IMR-90 (cell line): ENCODE results near the gene SLC35D1. TPM values are rescaled to one million over a fixed set of nuclear protein-coding genes. Genes with fewer than 3 reads are reported as not detected.

Experiments
- ATAC-seq: fragments of 200-7000 bp; cut with Tn5 transposase; 2 replicates; pipeline ENCODE4 v1.9.1; 2020; ENCODE audit warnings: low read depth, mild to moderate bottlenecking, moderate library complexity
- BruUV-seq: library from RNA; stranded (reverse); fragments of 400-500 nt; replicated peaks from 2 replicates; lab custom pipeline; 2021; lab: Mats Ljungman, UMichigan
- CTCF ChIA-PET: fragments of 300-600 bp; formaldehyde crosslinking; extraction: SDS; loops from one replicate; lab custom pipeline; 2021; ENCODE audit warnings: antibody characterized with exemption; lab: Yijun Ruan, JAX
- POLR2A ChIA-PET: fragments of 300-600 bp; sonication (Branson Sonifier 250); formaldehyde crosslinking; loops from one replicate; lab custom pipeline; 2022; ENCODE audit warnings: antibody characterized with exemption; ENCODE audit not compliant: unreplicated experiment; lab: Charles Lee
- DNase-seq: peaks from one replicate; pipeline ENCODE4 v3.0.0; 2013
- H2AFZ ChIP-seq: replicated peaks from 2 replicates; pipeline ENCODE3; 2013; ENCODE audit warnings: low read length, mild to moderate bottlenecking; ENCODE audit not compliant: poor library complexity
- H2AK5ac ChIP-seq: 2 replicates; pipeline ENCODE4 v1.6.1; 2013; ENCODE audit warnings: low read depth, low read length, inconsistent platforms
- H2AK9ac ChIP-seq: replicated peaks from 2 replicates; pipeline ENCODE3; 2013; ENCODE audit warnings: mild to moderate bottlenecking, low read depth, low read length, moderate library complexity; ENCODE audit not compliant: poor library complexity
- H2BK120ac ChIP-seq: 2 replicates; pipeline ENCODE4 v1.6.1; 2013; ENCODE audit warnings: low read depth, low read length, inconsistent platforms
- H2BK15ac ChIP-seq: 3 replicates; pipeline ENCODE4 v1.6.1; 2013; ENCODE audit warnings: low read depth, low read length, inconsistent platforms
- H2BK20ac ChIP-seq: 2 replicates; pipeline ENCODE4 v1.6.1; 2013; ENCODE audit warnings: low read depth, mild to moderate bottlenecking, inconsistent platforms, low read length, moderate library complexity
- H2BK5ac ChIP-seq: 2 replicates; pipeline ENCODE4 v1.6.1; 2013; ENCODE audit warnings: mild to moderate bottlenecking, low read depth, low read length, inconsistent platforms; ENCODE audit not compliant: poor library complexity, severe bottlenecking
- H3K14ac ChIP-seq: replicated peaks from 2 replicates; pipeline ENCODE4 v1.6.1; 2013; ENCODE audit warnings: low read depth, low read length, inconsistent platforms
- H3K18ac ChIP-seq: 2 replicates; pipeline ENCODE4 v1.6.1; 2013; ENCODE audit warnings: low read depth, low read length, control low read depth
- H3K23ac ChIP-seq: 2 replicates; pipeline ENCODE4 v1.6.1; 2013; ENCODE audit warnings: low read depth, low read length, inconsistent platforms
- H3K27ac ChIP-seq: 2 replicates; pipeline ENCODE4 v1.5.1; 2013; ENCODE audit warnings: mild to moderate bottlenecking, control low read depth, low read length; ENCODE audit not compliant: insufficient read depth
- H3K27me3 ChIP-seq: 2 replicates; pipeline ENCODE4 v1.6.1; 2013; ENCODE audit warnings: low read length; ENCODE audit not compliant: control insufficient read depth, insufficient read depth
- H3K36me3 ChIP-seq: 2 replicates; pipeline ENCODE4 v1.6.1; 2013; ENCODE audit warnings: low read length, mixed read lengths; ENCODE audit not compliant: control insufficient read depth, insufficient read depth
- H3K4ac ChIP-seq: 2 replicates; pipeline ENCODE4 v1.6.1; 2013; ENCODE audit warnings: low read depth, low read length, inconsistent platforms
- H3K4me1 ChIP-seq: 2 replicates; pipeline ENCODE4 v1.6.1; 2013; ENCODE audit warnings: low read length, mixed read lengths; ENCODE audit not compliant: control insufficient read depth, insufficient read depth
- H3K4me2 ChIP-seq: 2 replicates; pipeline ENCODE4 v1.6.1; 2013; ENCODE audit warnings: low read depth, mild to moderate bottlenecking, control low read depth, low read length, moderate library complexity
- H3K4me3 ChIP-seq: 2 replicates; pipeline ENCODE4 v1.5.1; 2013; ENCODE audit warnings: low read depth, mild to moderate bottlenecking, control low read depth, low read length, moderate library complexity; ENCODE audit not compliant: insufficient read depth
- H3K56ac ChIP-seq: 2 replicates; pipeline ENCODE4 v1.6.1; 2013; ENCODE audit warnings: low read length, inconsistent platforms; ENCODE audit not compliant: insufficient read depth; ENCODE audit errors: extremely low read depth
- H3K79me1 ChIP-seq, 2 experiments: 2 replicates each; pipeline ENCODE4 v1.6.1; 2013; ENCODE audit warnings: low read length in 2 of 2, inconsistent platforms in 1 of 2, low read depth in 1 of 2
- H3K9ac ChIP-seq: 2 replicates; pipeline ENCODE4 v1.6.1; 2013; ENCODE audit warnings: low read depth, low read length, control low read depth
- H3K9me1 ChIP-seq: 2 replicates; pipeline ENCODE4 v1.6.1; 2013; ENCODE audit warnings: low read length, inconsistent platforms; ENCODE audit not compliant: insufficient read depth
- H3K9me3 ChIP-seq: 2 replicates; pipeline ENCODE4 v1.6.1; 2013; ENCODE audit warnings: low read length; ENCODE audit not compliant: control insufficient read depth, insufficient read depth
- H4K20me1 ChIP-seq: 2 replicates; pipeline ENCODE4 v1.6.1; 2013; ENCODE audit warnings: low read length, inconsistent platforms; ENCODE audit not compliant: insufficient read depth
- H4K5ac ChIP-seq: 2 replicates; pipeline ENCODE4 v1.6.1; 2013; ENCODE audit warnings: mild to moderate bottlenecking, low read depth, low read length, control low read depth
- H4K8ac ChIP-seq, 2 experiments: 2 replicates each; pipeline ENCODE4 v1.6.1; 2013; ENCODE audit warnings: low read depth in 2 of 2, low read length in 2 of 2, control low read depth in 1 of 2, inconsistent platforms in 1 of 2
- H4K91ac ChIP-seq: 2 replicates; pipeline ENCODE4 v1.6.1; 2013; ENCODE audit warnings: low read depth, low read length, inconsistent platforms; ENCODE audit not compliant: insufficient read depth
- ELK1 ChIP-seq: fragments of 150-350 bp; IDR thresholded peaks from 2 replicates; pipeline ENCODE4 v1.6.1; 2016; ENCODE audit warnings: low read depth, mild to moderate bottlenecking, low read length, moderate library complexity, borderline replicate concordance
- MAFK ChIP-seq: IDR thresholded peaks from 2 replicates; pipeline ENCODE4 v1.6.1; 2012; ENCODE audit warnings: low read depth, low read length, improper control_type of control experiment
- RFX5 ChIP-seq: IDR thresholded peaks from 2 replicates; pipeline ENCODE4 v1.8.0; 2012; ENCODE audit warnings: low read depth, mild to moderate bottlenecking, low read length, moderate library complexity
- SMC3 ChIP-seq: fragments of 150-350 bp; IDR thresholded peaks from 2 replicates; pipeline ENCODE4 v1.6.1; 2016; ENCODE audit warnings: low read depth, mild to moderate bottlenecking, antibody characterized with exemption, low read length, moderate library complexity
- USF2 ChIP-seq: fragments of 150-350 bp; IDR thresholded peaks from 2 replicates; pipeline ENCODE4 v1.6.1; 2017; ENCODE audit warnings: mild to moderate bottlenecking, antibody characterized with exemption, low read length, low read depth
- WGBS, 2 experiments: methylation state at CpG; one replicate each; pipeline versions ENCODE4 v1.1.5 to v1.1.7; 2013; ENCODE audit warnings: missing lambda C conversion rate in 2 of 2; ENCODE audit not compliant: insufficient read length in 1 of 2; ENCODE audit errors: extremely low coverage in 2 of 2; 5-methylcytosine and 5-hydroxymethylcytosine counted together
- dilution Hi-C: fragments of 300-500 bp; cut with HindIII; formaldehyde crosslinking; loops from one replicate; pipeline ENCODE4 v1.14.3; 2018; ENCODE audit warnings: low sequenced_read_pairs; ENCODE audit not compliant: unreplicated experiment
- in situ Hi-C: fragments of 300-500 bp; cut with MboI; formaldehyde crosslinking; loops from 3 replicates; pipeline ENCODE4 v1.14.3; 2019; ENCODE audit warnings: low sequenced_read_pairs, inconsistent platforms, mixed read lengths
- intact Hi-C: fragments of 100-400 bp; cut with micrococcal nuclease; formaldehyde crosslinking; loops from 2 replicates; pipeline ENCODE4 v1.10.0; 2022
- polyA plus RNA-seq, 3 experiments: library from polyadenylated mRNA; depleted of rRNA; stranded (reverse); fragments of >200 nt; gene quantifications; 2 replicates each; pipeline ENCODE4 v1.2.3, GENCODE V29; 2012; ENCODE audit warnings: low replicate concordance in 1 of 3
- total RNA-seq: library from RNA; depleted of rRNA; stranded (reverse); fragments of >200 nt; gene quantifications from 2 replicates; pipeline ENCODE4 v1.2.3, GENCODE V29; 2012

Gene SLC35D1
- total and polyA plus RNA-seq, 2 of the 4 experiments (the other 2 are of a cell fraction) = 7.2 to 16.3 TPM

- no peaks in the 10 kb centered on the region for H3K27me3 ChIP-seq
- BruUV-seq = no TSS peak
- H2AK5ac ChIP-seq = peak overlapping the region; percentile 12; the same call in 1 of the 2 replicates
- no peak for DNase-seq
- H3K36me3 ChIP-seq = peaks cover 12% of the 10 kb centered on the region
- H2AK9ac ChIP-seq = no peak overlapping the region
- in situ Hi-C loops (no loop called here), dilution Hi-C loops (no loop called here), intact Hi-C loops (no loop called here)
- H3K4me1 ChIP-seq = peaks cover 14% of the 10 kb centered on the region
- H3K9me1 ChIP-seq = peaks cover 6% of the 10 kb centered on the region; the same call in 1 of the 2 replicates
- H3K9me3 ChIP-seq = no peaks in the 10 kb centered on the region
- H3K56ac ChIP-seq = no peak overlapping the region; the same call in 1 of the 2 replicates
- H3K79me1 ChIP-seq = peaks cover 7 to 10% of the 10 kb centered on the region in 2 experiments
- TF ChIP-seq USF2 (no peak), MAFK (no peak), RFX5 (no peak), SMC3 (no peak), ELK1 (no peak)
- H4K8ac ChIP-seq = peak overlapping the region in 1 of 2 experiments; percentile 43; a peak in 1 of 4 replicates
- H3K18ac ChIP-seq = peak overlapping the region; percentile 66; the same call in 1 of the 2 replicates
- no peak for ATAC-seq
- ChIA-PET CTCF (interaction anchor here (0.5 to 1.2 kb wide), 2 partner anchors 24 to 1387 kb away, joined by 3 to 4 read pairs; no protein-coding TSS in a partner anchor), POLR2A (no interaction called here)
- H4K20me1 ChIP-seq = no peaks in the 10 kb centered on the region
- H3K27ac ChIP-seq = peak overlapping the region; percentile 53; the same call in 1 of the 2 replicates
- peak overlapping the region; percentile 49 for H2BK120ac ChIP-seq
- H2BK20ac ChIP-seq = peak overlapping the region; percentile 2; the same call in 1 of the 2 replicates
- H3K4me3 ChIP-seq = no peak overlapping the region
- H3K14ac ChIP-seq = peak overlapping the region; percentile 78; the same call in 1 of the 2 replicates
- H4K5ac ChIP-seq = peak overlapping the region; percentile 27; the same call in 1 of the 2 replicates
- peak overlapping the region; percentile 47; the same call in 1 of the 2 replicates for H3K4ac ChIP-seq
- no peak overlapping the region for H2AFZ ChIP-seq
- H2BK5ac ChIP-seq = peak overlapping the region; percentile 80
- peak overlapping the region; percentile 74; the same call in 1 of the 2 replicates for H3K4me2 ChIP-seq
- no CpG with 5 or more reads among the region's 2 CpGs for WGBS, 2 experiments
- 0 out of 3 replicates have a peak overlapping the region, but pooled peaks have one; percentile 10 for H2BK15ac ChIP-seq
- H3K9ac ChIP-seq = no peak overlapping the region; the same call in 1 of the 2 replicates
- H4K91ac ChIP-seq = peak overlapping the region; percentile 74; the same call in 1 of the 2 replicates
- peak overlapping the region; percentile 18; the same call in 1 of the 2 replicates for H3K23ac ChIP-seq
Measured at GRCh38 chr1:67020765-67021164, 33.2 kb downstream of the SLC35D1 start.
